BJ (cell line): Measurements from ENCODE around the gene NGLY1. TPM values are rescaled to one million over a fixed set of nuclear protein-coding genes. Genes with fewer than 3 reads are reported as not detected.

ENCODE experiments used
- CTCF ChIA-PET: fragments of 350-600 bp; formaldehyde crosslinking; extraction: SDS; loops from one replicate; lab custom pipeline; 2021; ENCODE audit warnings: antibody characterized with exemption, inconsistent platforms; lab: Yijun Ruan, JAX
- POLR2A ChIA-PET: fragments of 300-600 bp; sonication (Branson Sonifier 250); formaldehyde crosslinking; extraction: SDS; loops from one replicate; lab custom pipeline; 2021; ENCODE audit warnings: antibody characterized with exemption; lab: Charles Lee
- DNase-seq: peaks from one replicate; pipeline ENCODE4 v3.0.0-alpha.2; 2011; ENCODE audit warnings: low read depth
- H3K27me3 ChIP-seq: 2 replicates; pipeline ENCODE4 v1.6.0; 2011; ENCODE audit warnings: low read length; ENCODE audit not compliant: control insufficient read depth, insufficient read depth
- H3K36me3 ChIP-seq: 2 replicates; pipeline ENCODE4 v1.5.1; 2011; ENCODE audit warnings: low read length; ENCODE audit not compliant: control insufficient read depth, insufficient read depth
- H3K4me3 ChIP-seq: 2 replicates; pipeline ENCODE4 v1.5.1; 2011; ENCODE audit warnings: low read depth, mild to moderate bottlenecking, control low read depth, low read length
- polyA plus RNA-seq: library from polyadenylated mRNA; depleted of rRNA; stranded (reverse); fragments of >200 nt; gene quantifications from 2 replicates; pipeline ENCODE4 v1.2.3, GENCODE V29; 2011
- TF ChIP-seq, protein P1 (sequence below): IDR thresholded peaks from 2 replicates; pipeline ENCODE4 v1.5.1; 2011; ENCODE audit warnings: low read depth, mild to moderate bottlenecking, control low read depth, inconsistent platforms, low read length, moderate library complexity; ENCODE audit not compliant: insufficient read depth

The NGLY1 gene
- polyA plus RNA-seq, 1 experiment: 8.2 TPM

DNA sequence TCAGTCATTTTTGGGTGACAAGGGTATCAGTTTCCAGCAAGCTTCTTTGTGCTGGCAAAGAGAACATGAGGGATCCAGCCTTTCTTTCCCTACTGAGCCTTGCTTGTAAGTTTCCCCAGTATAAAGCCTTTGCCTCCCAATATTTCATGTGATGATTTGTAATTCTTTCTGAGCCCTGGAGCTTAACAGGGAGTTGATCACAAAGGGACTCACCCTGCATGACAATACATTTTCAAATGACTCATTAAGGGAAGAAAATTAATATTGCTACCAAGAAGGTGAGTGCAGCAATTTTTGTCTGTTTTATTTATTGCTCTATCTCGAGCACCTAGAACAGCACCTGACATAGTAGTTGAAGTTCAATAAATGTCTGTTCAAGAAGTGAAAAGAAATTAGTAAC lies 34.4 kb upstream of the NGLY1 start:
- ChIA-PET CTCF (no interaction called here), POLR2A (no interaction called here)
- DNase-seq: no peak
- TF ChIP-seq, protein P1, sequence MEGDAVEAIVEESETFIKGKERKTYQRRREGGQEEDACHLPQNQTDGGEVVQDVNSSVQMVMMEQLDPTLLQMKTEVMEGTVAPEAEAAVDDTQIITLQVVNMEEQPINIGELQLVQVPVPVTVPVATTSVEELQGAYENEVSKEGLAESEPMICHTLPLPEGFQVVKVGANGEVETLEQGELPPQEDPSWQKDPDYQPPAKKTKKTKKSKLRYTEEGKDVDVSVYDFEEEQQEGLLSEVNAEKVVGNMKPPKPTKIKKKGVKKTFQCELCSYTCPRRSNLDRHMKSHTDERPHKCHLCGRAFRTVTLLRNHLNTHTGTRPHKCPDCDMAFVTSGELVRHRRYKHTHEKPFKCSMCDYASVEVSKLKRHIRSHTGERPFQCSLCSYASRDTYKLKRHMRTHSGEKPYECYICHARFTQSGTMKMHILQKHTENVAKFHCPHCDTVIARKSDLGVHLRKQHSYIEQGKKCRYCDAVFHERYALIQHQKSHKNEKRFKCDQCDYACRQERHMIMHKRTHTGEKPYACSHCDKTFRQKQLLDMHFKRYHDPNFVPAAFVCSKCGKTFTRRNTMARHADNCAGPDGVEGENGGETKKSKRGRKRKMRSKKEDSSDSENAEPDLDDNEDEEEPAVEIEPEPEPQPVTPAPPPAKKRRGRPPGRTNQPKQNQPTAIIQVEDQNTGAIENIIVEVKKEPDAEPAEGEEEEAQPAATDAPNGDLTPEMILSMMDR: no peak
- H3K36me3 ChIP-seq: no peaks in the 10 kb centered on the region
- no peaks in the 10 kb centered on the region for H3K27me3 ChIP-seq
- no peak overlapping the region for H3K4me3 ChIP-seq

DNA sequence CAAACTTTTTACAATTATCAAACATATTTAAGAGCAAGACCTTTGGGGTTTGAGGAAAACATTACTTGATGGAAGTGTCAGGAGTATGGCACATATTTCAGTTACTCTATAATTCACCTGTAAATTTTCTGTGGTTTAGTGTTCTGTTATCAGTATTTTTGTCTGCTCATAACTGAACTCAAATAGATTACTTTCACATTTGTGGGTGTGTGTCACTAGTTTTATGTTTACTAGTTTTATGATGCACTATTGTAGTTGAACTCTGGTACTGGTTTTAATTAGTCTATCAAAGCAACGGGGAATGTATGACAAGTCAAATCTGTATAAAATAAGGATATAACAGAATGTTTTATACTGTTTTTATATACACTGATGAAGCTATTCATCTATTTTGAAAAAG lies 33.9 kb upstream of the NGLY1 start:
- no peaks in the 10 kb centered on the region for H3K27me3 ChIP-seq
- DNase-seq: no peak
- no peaks in the 10 kb centered on the region for H3K36me3 ChIP-seq
- ChIA-PET POLR2A (no interaction called here), CTCF (no interaction called here)
- no peak overlapping the region for H3K4me3 ChIP-seq
- TF ChIP-seq, protein P1: no peak

DNA sequence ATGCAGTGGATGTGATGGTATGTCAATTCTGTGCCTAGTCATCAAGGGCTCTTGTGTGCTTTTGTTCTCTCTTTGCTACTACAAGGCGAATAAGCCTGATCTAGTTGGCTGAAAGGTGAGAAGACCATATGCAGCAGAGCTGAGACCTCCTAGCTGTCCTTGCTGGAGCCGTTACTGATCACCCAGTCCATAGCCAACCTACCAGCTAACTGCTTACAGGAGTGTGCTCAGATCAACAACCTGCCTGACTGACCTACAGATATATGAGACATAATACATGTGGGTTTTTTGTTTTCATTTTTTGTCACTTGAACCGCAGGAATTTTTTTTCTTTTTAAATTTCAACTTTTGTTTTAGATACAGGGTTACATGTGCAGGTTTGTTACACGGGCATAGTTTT lies 29.4 kb upstream of the NGLY1 start:
- no peak for DNase-seq
- no peaks in the 10 kb centered on the region for H3K27me3 ChIP-seq
- POLR2A ChIA-PET: no interaction called here
- no peaks in the 10 kb centered on the region for H3K36me3 ChIP-seq
- TF ChIP-seq, protein P1: no peak
- H3K4me3 ChIP-seq: no peak overlapping the region
- CTCF ChIA-PET: no interaction called here

DNA sequence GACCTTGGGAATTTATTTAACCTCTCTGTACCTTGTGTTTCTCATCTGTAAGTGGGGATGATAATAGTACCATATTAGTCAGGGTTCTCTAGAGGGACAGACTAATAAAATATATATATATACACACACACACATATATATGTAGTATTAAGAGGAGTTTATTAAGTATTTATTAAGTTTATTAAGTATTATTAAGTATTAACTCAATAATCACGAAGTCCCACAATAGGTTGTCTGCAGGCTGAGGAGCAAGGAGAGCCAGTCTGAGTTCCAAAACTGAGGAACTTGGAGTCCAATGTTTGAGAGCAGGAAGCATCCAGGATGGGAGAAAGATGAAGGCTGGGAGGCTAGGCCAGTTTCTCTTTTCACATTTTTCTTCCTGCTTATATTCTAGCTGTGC lies 21.4 kb upstream of the NGLY1 start:
- CTCF ChIA-PET: interaction anchor here (0.7 to 1.1 kb wide), 2 partner anchors 11 to 51 kb away, joined by 3 read pairs; no protein-coding TSS in a partner anchor

DNA sequence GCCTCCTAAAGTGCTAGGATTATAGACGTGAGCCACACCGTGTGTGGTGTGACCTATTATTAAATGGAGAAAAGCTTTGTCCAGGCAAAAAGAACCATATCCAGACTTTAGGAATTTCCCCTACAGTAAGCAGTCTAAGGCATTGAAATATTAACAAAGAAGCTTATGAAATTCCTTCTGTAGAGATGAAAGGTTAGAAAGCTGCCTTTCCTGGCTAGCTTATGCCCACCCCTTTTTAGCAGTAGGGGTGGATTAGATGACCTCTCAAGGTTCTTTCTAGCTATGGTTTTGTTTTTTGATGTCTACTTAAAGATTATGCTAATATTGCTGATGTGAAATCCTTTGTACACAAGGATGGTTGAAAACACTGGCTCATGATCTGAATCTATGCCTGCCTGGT lies 20.6 kb upstream of the NGLY1 start:
- Histone ChIP-seq H3K27me3 (no peaks in the 10 kb centered on the region), H3K4me3 (no peak overlapping the region), H3K36me3 (no peaks in the 10 kb centered on the region)
- ChIA-PET POLR2A (no interaction called here), CTCF (interaction anchor here (0.7 to 0.8 kb wide), 2 partner anchors 28 to 52 kb away, joined by 3 read pairs; no protein-coding TSS in a partner anchor)
- no peak for DNase-seq
- TF ChIP-seq, protein P1: no peak

More for the DNA sequence above, 21.4 kb upstream of the NGLY1 start:
- TF ChIP-seq, protein P1: no peak
- no peak overlapping the region for H3K4me3 ChIP-seq
- no peaks in the 10 kb centered on the region for H3K27me3 ChIP-seq
- no peaks in the 10 kb centered on the region for H3K36me3 ChIP-seq
- POLR2A ChIA-PET: no interaction called here
- no peak for DNase-seq
